ENCODE data around the gene CREBRF.

GRCh38 chr5:173029499-173029921, 26.6 kb upstream of the CREBRF start:
- TF ChIP-seq CTCF (IDR thresholded peaks at IDR 0.05; ENCODE audit: poor library complexity) (no peak), EZH2 (IDR thresholded peaks at IDR 0.05; ENCODE audit: borderline replicate concordance) (no peak), EZH2phosphoT487 (IDR thresholded peaks at IDR 0.05; ENCODE audit: low read depth, severe bottlenecking, unreplicated experiment) (no peak)
